Bronchial smooth muscle cell (primary cell): ENCODE results near the gene FAR2. TPM values are rescaled to one million over a fixed set of nuclear protein-coding genes. Genes with fewer than 3 reads are reported as not detected.

Source experiments
- total RNA-seq: library from RNA; depleted of rRNA; stranded (reverse); fragments of >200 nt; gene quantifications from 2 replicates; pipeline ENCODE4 v1.2.1, GENCODE V29; 2014

Gene FAR2
- total RNA-seq, result 2.1 and 5.2 TPM in 2 replicates

GRCh38 chr12:29148911-29149690 lies at the start of gene FAR2:
Gene FAR2, plus strand, starts transcription at chr12:29149278. Its CDS starts 121,172 bp downstream, at chr12:29270450.

GRCh38 chr12:29380536-29381523 lies 231.8 kb downstream of the FAR2 start, which contains the start of gene ERGIC2:
Gene ERGIC2, minus strand, starts transcription at chr12:29381172. Its CDS starts 9,539 bp downstream, at chr12:29371633.

Other genes starting within 250 kb of the FAR2 start
- gene ERGIC2, start 231.9 kb downstream of the FAR2 start, total RNA-seq, result 54.5 and 58.8 TPM in 2 replicates